Kidney epithelial cell (primary cell): ENCODE measurements around the gene CDKAL1. TPM values are rescaled to one million over a fixed set of nuclear protein-coding genes. Genes with fewer than 3 reads are reported as not detected.
"Not testable (repeated sequence)": the region's sequence is repeated elsewhere in the genome, so short reads cannot be mapped to it uniquely, and the experiment has no call there.

Experiments used
- DNase-seq: peaks from one replicate; pipeline ENCODE4 v3.0.0-alpha.2; 2010; ENCODE audit warnings: low read depth
- H3K27me3 ChIP-seq: 2 replicates; pipeline ENCODE4 v1.6.0; 2011; ENCODE audit warnings: low read length; ENCODE audit not compliant: control insufficient read depth, insufficient read depth
- H3K36me3 ChIP-seq: 2 replicates; pipeline ENCODE4 v1.5.1; 2011; ENCODE audit warnings: low read length; ENCODE audit not compliant: control insufficient read depth, insufficient read depth
- H3K4me3 ChIP-seq: 2 replicates; pipeline ENCODE4 v1.5.1; 2011; ENCODE audit warnings: low read depth, mild to moderate bottlenecking, control low read depth, low read length
- CTCF ChIP-seq: IDR thresholded peaks from 2 replicates; pipeline ENCODE4 v1.5.1; 2011; ENCODE audit warnings: mild to moderate bottlenecking, moderate library complexity, low read length, control low read depth, inconsistent platforms; ENCODE audit not compliant: insufficient read depth, poor library complexity, severe bottlenecking
- total RNA-seq: library from RNA; depleted of rRNA; stranded (reverse); fragments of >200 nt; gene quantifications from 2 replicates; pipeline ENCODE4 v1.2.3, GENCODE V29; 2015

Gene CDKAL1
- total RNA-seq, 1 donor from 2014 or later, result 15.0 TPM

GRCh38 chr6:20584100-20584731 lies 50.0 kb downstream of the CDKAL1 start:
- no peak for TF ChIP-seq CTCF
- no peak for DNase-seq

GRCh38 chr6:20589266-20589665 lies 55.0 kb downstream of the CDKAL1 start:
- Histone ChIP-seq H3K4me3 (no peak overlapping the region), H3K36me3 (no peaks in the 10 kb centered on the region), H3K27me3 (no peaks in the 10 kb centered on the region)
- no peak for DNase-seq
- no peak for TF ChIP-seq CTCF

More at GRCh38 chr6:20584100-20584731, 50.0 kb downstream of the CDKAL1 start:
- no peaks in the 10 kb centered on the region for H3K27me3 ChIP-seq
- no peak overlapping the region for H3K4me3 ChIP-seq
- no peaks in the 10 kb centered on the region for H3K36me3 ChIP-seq

GRCh38 chr6:20590476-20590875 lies 56.2 kb downstream of the CDKAL1 start:
- H3K27me3 ChIP-seq, H3K4me3 ChIP-seq, DNase-seq, H3K36me3 ChIP-seq: not testable (repeated sequence)

GRCh38 chr6:20594299-20594853 lies 60.1 kb downstream of the CDKAL1 start:
- H3K36me3 ChIP-seq, H3K4me3 ChIP-seq, H3K27me3 ChIP-seq, DNase-seq: not testable (repeated sequence)

- no peak for DNase-seq
- no peak for TF ChIP-seq CTCF
- no peak overlapping the region for H3K4me3 ChIP-seq
- no peaks in the 10 kb centered on the region for H3K36me3 ChIP-seq
- no peaks in the 10 kb centered on the region for H3K27me3 ChIP-seq
These were observed 65.2 kb downstream of the CDKAL1 start for GRCh38 chr6:20599302-20600051.

GRCh38 chr6:20600831-20601230 lies 66.6 kb downstream of the CDKAL1 start:
- no peaks in the 10 kb centered on the region for H3K27me3 ChIP-seq
- no peak for DNase-seq
- no peak for TF ChIP-seq CTCF
- H3K4me3 ChIP-seq, result no peak overlapping the region
- no peaks in the 10 kb centered on the region for H3K36me3 ChIP-seq
